GM19238 (cell line): ENCODE measurements around the gene MVB12B.
A peak's percentile ranks its signal among the peaks of the same experiment; 100 is the strongest.

Experiments
- DNase-seq: peaks from one replicate; pipeline ENCODE4 v3.0.0; 2011; ENCODE audit warnings: low spot score; ENCODE audit not compliant: insufficient read length

Gene MVB12B

DNA sequence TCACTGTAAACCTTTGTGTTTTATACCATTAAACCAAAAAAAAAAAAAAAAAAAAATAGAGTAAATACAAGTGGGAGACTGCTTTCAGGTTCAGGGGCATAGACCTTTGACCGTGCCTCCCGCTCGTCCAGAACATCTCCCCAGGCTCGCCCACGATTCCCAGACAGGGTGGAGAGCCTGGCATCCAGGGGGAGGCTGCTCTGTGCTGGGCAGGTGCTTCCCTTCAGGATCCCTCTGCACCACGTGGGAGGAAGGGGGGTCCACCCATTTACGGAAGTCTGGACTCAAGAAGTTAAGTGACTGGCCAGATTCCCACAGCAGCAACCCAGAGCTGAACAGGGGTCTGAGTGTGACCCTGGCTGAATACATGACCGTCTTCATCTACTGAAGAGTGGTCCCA, 161.7 kb downstream of the MVB12B start:
- DNase-seq, result no peak

DNA sequence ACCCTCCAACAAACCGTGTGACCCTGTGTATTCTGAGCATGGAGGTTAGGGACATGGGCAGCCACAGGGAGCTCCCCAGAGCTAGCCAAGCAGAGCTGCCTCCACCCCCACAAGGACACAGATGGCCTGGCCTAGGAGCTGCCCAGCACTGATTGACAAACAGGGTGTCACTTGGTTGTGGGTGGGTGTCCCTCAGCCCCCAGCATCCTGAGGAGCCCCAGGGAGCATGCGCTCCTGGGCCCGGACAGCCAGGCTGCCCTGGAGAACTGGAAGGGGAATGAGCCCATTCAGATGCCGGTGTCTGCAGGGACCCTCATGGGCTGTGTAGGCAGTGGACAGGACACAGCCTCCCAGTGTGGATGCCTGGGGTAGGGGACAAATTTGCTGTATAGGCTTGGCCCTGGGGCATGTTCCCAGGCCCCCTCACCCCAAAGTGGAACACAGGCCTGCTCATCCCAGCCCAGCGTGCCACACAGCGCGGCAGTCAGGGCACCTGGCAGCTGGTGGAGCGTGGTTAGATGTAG, 162.3 kb downstream of the MVB12B start:
- no peak for DNase-seq

DNA sequence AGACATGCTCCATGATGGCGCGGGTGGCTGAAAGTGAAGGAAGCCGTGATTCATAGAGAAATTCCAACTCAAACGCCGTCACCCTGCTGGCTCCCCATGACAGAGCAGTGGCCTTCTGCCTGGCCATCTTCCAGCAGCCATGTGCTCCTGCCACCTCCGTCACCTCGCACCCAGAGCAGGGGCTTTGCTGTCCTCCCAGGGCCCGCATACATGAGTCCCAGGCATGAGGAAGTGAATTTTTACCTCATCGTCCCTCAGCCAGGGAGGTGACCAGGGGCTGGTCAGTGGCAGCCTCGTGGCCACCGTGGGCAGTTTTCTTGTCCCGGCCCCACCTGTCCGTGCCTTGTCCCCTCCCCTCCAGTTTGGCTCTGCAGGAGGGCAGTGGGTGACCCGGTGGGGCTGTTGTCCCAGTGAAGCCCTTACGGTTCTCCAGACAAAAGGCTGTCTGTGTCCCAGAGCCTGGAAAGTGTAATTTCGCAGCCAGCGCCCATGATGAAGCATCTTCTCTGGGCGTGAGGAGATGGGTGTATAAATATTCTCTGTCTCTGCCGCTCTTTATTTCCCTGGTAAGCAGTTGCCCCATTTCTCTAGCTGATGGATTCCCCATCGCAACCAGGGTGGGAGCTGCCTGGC, 163.1 kb downstream of the MVB12B start:
- no peak for DNase-seq

DNA sequence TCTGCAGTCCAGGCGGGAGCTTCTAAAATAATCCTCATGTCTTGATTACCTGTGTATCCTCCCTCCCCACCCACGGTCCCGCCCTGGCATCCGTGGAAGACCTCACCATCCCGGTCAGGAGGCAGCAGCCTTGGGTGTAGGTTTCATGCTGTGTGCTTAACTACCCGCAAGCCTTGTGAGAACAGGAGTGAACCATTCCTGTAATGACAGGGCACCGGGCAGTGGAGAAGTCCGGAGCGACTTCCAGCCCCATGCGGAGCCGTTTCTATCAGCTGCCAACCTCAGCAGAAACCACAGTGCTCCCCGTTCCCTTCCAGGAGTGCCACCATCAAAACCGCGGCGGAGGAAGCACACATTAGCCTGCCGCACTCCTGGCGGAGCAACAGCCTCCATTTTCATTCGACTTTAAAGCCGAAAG, 163.6 kb downstream of the MVB12B start:
- no peak for DNase-seq

DNA sequence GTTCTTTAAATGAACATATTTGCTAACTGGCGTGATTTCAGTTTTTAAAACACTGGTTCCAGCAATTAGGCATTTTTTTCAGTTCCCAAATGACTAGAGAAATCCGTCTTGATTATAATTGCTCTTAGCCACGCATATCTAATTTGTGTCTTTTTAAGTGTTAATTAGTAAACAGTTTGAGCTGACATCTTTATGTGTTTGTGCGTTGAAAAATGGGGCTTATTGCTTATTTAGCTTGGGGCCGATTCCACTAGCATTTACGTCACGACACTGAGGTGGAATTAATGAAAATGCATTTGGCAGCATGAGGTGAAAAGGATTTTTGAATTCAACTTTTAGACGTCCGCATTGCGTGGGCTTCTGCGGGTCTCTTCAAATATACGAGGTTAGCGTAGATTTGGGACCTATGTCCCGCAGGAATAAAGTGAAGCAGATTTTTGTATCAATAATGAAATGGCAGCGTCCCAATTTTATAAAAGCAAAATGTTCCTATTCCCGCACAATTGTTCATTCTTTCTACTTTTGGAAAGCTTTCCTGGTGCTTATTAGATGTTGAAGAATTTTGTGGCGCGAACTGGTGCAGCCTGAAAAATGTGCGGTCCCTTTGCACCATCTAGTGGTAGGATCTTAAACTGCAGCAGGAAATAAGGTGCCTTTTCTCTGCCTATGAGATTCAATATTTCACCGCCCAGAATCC, 164.4 kb downstream of the MVB12B start:
- DNase-seq, result no peak

DNA sequence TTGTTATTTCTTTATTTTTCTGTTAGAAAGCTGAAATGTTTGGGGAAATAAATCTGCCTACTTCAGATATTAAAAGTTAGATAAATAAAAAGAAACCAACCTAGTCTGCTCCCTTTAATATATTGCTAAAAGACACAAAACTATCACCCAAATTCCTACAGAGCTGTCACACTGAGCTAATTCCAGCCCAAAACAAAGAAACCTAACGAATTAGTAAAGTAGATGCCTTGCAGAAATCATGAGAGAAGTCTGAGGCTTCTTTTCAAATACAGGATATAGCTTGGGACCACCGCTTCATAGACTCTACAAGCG, 164.9 kb downstream of the MVB12B start:
- no peak for DNase-seq

DNA sequence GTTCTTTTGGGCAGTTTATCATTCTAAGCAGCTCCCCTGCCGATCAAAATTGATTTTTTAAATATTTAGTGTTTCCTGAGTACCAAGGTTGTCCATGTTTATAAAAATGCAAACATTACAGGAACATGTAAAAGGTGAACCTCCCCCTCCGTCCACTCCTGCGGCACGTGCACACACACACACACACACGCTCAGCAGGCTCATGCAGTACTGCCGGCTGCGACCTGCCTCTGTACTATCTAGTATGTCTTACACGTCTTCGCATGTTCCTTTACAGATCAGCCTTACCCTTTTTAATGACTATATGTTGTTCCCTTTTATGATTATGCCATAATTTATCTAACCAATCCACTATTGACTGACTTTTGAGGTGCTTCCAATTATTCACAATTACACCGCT, 165.3 kb downstream of the MVB12B start:
- no peak for DNase-seq

DNA sequence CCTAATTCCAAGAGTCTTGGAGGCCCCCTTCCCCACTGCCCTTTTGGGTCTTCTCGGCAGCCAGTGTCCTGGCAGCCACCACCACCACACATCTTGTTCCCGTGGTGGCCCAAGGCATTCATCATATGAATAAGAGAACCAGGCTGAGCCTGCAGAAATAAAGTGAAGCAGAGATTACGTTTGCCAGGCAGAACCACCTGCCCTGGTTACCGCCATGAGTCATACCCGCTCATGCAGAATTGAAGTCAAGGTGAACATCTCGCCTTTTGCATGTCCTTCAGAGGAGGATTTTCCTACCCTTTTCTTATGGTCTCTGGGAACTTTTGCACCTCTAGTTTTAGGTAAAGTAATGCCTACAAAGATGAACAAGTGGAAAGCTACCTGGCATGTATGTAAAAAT, 167.6 kb downstream of the MVB12B start:
- no peak for DNase-seq

DNA sequence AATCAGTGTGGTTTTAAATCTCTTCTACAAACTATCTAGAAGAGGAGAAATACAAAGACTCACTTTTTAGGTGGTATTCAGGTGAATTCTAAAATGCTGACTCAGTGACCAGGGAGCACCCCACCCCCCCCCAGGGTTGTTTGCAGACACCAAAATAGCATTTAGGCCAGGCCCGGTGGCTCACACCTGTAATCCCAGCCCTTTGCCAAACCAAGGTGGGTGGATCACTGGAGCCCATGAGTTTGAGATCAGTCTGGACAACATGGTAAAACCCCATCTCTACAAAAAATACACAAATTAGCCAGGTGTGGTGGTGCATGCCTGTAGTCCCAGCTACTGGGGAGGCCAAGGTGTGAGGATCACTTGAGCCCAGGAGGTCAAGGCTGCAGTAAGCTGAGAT, 168.1 kb downstream of the MVB12B start:
- DNase-seq, result no peak

DNA sequence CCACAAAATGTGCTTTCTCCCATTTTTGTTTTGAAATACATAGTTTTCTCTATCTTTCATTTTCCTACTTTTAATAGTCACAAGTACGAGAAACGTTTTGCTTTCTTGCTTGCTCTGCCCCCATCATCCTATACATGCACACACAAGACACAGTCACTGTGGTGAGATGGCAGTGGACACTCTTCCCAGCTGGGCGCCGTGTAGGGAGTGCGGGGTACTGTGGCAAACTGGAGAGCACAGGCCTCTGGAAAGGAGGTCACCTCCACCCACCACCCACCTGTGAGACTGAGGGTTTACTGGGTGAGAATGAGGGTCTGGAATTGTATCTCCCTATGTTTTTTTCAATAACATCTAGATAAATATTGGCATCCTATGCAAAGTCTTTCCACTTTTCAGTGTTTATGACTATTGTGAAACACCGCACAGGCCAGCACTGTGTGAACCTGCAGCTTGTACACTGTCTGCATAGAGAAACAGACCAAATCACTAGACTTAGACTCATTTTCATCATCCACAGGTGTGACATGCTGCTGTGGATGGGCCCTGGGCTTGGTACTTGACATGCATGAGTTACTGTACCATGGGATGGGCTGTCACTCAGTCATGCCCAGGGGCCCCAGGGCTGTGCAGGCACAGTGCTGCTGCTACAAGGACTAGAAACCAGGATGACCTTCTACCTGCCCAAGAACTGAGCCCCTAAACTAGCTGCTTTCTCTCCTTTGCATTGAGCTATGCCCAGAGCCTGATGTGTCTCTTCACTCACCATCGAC, 169.0 kb downstream of the MVB12B start:
- no peak for DNase-seq

DNA sequence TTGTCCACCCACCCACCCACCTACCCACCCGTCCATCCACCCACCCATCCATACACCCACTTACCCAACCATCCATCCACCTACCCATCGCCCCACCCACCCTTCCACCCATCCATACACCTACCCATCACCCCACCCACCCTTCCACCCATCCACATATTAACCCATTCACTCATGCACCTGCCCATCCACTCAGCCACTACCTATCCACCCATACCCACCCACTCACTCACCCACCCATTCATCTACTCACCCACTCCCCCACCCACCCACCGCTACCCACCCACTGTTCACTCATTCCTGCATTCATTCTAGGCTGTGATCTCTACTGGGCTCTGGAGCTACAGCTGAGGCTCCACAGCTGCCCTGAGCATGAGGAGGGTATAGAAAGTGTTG, 169.6 kb downstream of the MVB12B start:
- DNase-seq, result no peak

DNA sequence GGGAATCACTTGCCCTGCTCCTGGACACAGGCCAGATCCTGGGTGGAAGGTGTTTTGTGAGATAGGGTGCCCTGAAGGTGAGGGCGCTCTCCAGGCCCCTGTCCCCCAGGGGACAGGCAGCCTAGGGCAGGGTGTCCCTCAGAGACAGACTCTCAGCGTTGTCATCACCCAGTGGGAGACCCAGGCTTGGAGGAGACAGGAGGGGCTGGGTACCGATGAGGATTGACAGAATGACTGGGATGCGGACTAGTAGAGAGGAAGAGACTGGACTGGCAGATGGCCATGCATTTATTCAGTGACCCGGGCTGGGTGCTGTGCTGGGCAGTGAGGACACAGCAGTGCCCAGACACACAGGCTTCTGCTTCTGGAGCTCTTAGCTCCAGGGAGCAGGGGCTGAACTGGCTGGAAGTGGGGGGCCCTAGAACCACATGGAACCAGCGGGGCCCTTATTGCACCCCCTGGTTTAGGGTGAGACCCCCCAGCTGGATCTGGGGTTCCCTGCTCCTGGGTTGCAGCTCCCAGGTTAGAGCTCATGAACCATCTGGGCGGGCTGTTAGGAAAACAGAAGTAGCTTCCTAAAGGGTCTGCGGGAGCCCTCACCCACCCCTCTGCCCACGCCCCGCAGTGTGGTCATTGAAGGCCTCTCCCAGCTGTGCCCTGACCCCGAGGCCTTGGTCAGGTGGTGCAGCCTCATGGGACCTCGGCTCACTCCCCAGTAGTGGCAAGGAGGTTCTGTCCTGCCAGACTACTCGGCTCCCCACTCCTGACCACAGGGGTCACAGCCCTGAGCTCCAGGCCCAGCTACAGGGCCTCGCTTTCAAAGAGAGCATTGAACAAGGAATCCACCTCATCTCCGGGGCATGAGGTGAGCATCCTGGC, 170.4 kb downstream of the MVB12B start:
- no peak for DNase-seq

DNA sequence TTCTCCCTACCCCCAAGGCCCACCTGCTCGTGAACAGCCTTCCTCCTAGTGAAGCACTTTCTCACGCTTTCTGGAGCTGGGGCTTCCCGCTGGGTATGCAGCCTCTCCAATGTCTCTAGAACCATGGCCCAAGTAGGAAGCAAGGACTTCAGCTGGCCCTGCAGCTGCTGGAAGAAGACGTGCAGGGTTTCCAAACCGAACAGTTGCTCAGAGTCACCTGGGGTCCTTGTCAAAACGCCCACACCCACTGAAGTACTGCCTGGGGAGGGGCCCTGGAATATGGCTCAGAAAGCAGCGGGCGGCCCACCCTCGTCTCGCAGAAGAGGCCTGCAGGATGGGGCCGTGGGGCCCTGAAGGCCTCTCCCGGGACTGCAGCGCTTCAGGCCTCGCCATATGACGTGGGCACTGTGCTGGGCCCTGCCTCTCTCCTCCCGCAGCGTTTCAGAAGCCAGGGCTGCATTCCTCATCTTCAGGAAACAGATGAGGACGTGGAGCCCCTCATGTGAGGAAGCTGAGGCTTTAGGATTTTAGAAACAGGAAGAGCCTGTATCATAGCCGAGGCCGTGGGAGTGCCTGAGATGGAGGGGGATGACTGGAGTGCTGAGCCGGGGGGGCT, 171.1 kb downstream of the MVB12B start:
- no peak for DNase-seq

DNA sequence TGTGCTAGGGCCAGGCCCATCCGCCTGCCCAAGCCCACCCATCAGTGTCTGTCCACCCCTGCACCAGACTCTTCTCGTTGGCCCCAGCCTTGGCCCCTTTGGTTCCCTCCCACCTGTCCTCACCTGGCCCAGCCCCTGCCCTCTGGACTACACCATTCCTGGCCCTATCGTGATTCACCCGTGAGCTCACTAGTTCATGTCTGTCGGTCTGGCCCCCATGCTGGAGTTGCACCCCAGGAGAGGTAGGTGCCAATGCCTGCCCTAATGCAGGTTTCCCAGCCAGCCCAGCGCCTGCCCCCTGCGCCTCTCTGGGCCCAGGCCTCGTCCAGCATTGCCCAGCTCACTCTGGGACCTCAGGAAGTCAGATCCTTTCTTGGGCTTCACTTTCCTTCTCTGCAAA, 171.7 kb downstream of the MVB12B start:
- DNase-seq, result no peak

DNA sequence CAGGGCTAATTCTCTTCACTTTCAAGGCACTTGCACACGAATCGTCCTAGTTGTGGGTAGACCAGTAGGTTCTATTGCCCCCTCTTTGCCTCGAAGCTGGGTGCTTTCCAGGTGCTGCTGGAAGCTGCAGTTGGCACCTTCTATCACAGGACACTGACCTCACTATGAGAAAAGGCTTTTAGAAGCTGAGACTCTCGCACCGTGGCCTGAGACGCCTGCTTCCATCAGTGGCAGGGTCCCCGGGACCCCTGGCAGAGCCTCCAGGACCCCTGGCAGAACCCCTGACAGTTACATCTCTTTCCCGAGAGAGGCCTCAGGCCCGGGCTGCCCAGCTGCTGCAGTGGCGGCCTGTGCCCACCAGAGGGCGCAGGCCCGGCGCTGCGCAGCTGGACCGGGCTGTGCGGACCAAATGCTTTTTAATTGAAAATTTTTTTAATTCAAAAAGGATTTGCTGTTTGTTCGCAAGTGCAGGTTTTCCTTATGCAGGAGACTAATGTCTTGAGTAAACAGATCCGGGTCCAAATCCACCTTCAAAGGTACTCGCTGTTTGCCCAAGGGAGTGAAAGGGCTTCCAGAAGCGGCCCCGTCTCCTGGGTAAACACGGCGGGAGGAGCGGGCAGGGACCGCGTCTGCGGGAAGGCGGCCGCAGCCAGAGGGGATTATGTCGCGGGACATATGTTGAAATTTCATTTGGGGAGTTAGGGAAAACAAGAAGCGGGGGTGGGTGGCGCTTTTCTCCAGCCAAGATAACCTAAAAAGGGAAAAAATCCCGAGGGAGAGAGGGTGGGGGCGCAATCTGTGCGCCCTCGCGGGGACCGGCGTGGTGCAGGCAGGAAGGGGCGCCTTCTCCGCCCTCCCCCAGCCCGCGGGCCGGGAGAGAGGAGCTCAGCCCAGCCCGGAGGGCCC, 172.6 kb downstream of the MVB12B start:
- DNase-seq, result peak; percentile 43

DNA sequence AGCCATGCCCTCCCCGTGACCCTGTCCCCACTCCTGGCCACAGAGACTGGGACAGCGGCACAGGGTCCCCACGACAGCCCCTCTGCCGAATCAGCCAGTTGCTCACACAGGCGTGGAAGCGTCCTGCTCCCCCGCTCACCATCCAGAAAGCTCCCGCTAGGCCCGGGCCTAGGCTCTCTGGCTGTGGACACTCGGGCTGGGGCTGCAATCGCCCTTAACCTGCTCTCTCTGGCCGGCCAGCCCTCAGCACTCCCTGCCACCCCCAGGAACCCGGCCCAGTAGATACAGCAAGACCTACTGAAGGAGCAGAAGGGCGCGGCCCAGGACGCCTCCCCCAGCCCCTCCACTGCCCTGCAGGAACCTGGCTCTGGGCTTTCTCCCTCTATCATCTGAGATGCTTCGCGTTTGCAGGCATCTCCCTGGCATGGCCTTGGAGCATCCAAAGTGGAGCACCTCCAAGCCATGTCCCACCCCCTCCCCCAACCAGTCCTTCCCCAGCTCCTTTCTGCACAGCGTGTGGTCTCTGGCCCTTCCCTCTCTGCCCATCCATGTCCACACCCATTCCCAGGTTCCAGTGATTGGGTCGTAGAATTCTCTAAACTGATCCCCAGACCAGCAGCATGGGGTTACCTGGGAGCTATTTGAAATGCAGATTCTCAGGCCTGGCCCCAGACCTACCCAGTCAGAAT, 173.4 kb downstream of the MVB12B start:
- no peak for DNase-seq

DNA sequence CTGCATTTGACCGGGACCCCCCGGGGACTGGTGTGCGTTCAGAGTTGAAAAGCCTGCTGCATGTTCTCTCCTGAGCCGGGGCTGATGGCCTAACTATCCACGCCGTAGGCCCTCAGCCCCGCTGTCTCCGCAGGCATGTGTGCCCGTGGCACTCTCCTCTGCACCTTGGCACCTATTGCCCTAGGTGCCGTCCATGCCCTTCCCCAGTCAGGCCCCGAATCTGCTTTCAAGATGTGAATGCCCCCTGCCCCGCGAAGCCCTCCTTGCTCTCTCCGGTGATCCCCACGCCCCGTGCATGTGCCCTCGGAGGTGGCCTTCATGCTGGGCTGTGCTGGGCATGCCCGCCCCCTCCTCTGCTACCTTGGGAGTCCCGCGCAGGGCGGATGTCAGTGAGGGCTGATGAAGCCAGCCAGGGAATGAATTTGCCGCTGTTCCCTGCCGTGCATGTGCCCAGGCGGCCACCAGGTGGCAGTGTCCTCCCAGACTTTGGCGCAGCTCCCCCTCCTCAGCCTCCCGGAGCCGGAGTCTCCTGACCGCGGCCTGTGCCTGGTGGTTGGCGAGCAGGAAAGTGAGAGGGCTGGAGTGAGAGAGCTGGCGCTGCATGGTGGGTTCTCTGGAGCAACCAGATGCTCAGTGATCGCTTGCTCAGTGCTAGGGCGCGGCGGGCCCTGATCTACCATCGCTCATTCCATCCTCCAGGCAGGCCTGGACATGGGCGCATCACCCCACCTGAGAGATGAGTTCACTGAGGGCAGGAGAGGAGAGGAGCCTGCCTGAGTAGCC, 174.2 kb downstream of the MVB12B start:
- peak; percentile 68 for DNase-seq
